Measurements from ENCODE around the gene PI4K2B.
"Not testable (repeated sequence)": the region's sequence is repeated elsewhere in the genome, so short reads cannot be mapped to it uniquely, and the experiment has no call there.

PI4K2B gene

GRCh38 chr4:25233737-25234389 is at the start of gene PI4K2B:
PI4K2B (plus strand) TSS chr4:25234033; CDS start chr4:25234164, 131 bp downstream.
- DNase-seq: peak; percentile 96

- DNase-seq: no peak
These were observed 49.8 kb upstream of the PI4K2B start for GRCh38 chr4:25184056-25184455.

- DNase-seq: no peak
These were observed 43.4 kb upstream of the PI4K2B start for GRCh38 chr4:25190407-25190806.

- no peak for DNase-seq
These were observed 35.1 kb upstream of the PI4K2B start for GRCh38 chr4:25198713-25199112.

- DNase-seq: no peak
These were observed 25.8 kb upstream of the PI4K2B start for GRCh38 chr4:25207997-25208396.

DNA sequence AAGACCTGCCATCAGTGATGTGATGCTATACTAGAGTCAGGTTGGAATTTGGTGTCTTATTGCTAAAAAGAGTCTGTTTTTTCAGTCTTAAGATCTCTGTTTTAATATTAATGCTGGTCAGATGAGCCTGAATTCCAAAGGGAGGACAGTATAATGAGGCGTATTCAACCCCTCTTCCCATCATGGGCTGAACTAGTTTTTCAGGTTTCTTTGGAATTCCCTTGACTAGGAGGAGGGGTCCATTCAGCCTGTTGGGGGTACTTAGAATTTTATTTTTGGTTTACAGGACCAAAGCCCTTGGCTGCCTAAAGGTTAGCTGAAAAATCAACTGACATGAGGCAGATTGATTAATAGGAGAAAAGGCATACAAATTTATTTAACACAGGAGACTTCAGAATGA is 24.1 kb upstream of the PI4K2B start:
- DNase-seq: no peak

- DNase-seq: no peak
These were observed 22.1 kb upstream of the PI4K2B start for GRCh38 chr4:25211721-25212120.

DNA sequence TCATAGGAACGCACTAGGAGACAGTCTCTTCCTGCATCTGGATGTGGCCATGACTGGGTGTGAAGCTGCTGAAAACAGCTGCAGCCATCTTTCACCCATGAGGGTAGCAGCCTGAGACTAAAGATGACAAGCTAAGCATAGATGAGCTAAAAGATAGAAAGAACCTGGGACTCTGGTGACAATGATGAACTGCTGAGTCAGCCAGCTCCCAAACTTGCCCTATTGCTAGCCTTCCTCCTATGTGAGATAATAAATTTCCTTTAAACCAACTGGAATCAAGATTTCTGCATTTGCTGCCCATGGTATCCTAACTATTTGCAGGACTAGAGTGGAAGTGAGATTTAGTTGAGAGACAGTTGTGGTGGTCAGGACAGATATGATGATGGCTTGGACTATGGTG is 21.0 kb upstream of the PI4K2B start:
- DNase-seq: no peak

DNA sequence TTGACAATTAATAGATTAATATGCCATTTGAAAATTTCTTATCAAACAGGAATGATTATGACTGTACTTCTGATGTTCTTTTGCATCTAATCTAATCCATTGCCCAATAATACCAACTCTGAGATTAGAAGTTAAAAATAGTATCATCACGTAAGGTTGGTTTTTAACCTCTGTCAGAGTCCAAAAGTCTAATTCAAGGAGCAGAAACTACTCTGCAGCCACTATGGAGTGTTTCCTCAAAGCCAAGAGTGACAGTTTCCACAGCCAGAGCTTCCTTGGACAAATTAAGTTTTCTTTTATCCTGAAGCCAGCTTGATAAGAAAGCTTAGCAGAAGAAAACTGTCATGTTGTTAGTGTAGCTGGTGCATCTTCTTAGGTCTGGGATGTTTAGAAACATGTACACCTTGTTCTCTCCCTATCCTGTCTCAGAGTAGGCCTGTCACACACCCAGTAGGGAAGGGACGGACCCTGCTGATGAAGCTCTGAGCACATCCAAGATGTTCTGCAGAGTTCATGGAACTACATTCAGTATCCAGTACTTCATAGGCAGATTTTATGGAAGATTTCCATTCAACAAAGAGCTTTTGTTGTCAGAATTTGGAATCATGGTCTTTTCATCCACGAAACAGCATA is 20.4 kb upstream of the PI4K2B start:
- no peak for DNase-seq

GRCh38 chr4:25214750-25215149 is 19.1 kb upstream of the PI4K2B start:
- DNase-seq: not testable (repeated sequence)

GRCh38 chr4:25215511-25215910 is 18.3 kb upstream of the PI4K2B start:
- DNase-seq: no peak

DNA sequence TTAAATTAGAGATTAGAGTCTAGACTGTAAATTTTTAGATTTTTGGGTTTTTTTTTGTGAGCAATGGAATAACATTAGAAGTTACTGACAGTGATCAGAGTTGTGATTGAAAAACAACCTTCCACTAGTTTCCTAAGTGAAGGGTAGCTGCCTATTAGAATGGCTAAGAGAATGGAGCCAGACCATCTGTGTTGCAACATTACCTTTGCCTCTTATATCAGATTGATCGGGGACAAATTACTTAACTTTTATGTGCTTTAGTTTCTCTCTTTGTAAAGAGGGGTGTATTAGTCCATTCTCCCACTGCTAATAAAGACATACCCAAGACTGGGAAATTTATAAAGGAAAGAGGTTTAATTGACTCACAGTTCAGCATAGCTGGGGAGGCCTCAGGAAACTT is 12.5 kb upstream of the PI4K2B start:
- DNase-seq: no peak

- no peak for DNase-seq
These were observed 9.9 kb upstream of the PI4K2B start for GRCh38 chr4:25223802-25224375.

GRCh38 chr4:25229804-25230203 is 4.0 kb upstream of the PI4K2B start:
- DNase-seq: no peak

DNA sequence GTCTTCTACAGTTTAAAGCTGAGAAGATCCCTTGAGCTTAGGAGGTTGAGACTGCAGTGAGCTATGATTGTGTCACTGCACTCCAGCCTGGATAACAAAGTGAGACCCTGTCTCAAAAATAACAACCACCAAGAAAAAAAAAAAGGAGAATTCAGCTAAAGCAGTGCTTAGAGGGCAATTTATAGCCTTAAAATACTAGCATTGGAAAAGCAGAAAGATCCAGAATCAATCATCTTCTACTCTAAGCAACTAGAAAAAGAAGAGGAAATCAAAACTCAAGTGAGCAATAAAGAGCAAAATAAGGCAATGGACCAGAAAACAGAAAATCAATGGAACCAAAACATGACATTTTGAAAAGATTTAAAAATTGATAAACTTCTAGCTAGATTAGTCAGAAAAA is 639 bp upstream of the PI4K2B start:
- DNase-seq: no peak

- DNase-seq: peak; percentile 72
These were observed 847 bp downstream of the PI4K2B start for GRCh38 chr4:25234390-25235370.

DNA sequence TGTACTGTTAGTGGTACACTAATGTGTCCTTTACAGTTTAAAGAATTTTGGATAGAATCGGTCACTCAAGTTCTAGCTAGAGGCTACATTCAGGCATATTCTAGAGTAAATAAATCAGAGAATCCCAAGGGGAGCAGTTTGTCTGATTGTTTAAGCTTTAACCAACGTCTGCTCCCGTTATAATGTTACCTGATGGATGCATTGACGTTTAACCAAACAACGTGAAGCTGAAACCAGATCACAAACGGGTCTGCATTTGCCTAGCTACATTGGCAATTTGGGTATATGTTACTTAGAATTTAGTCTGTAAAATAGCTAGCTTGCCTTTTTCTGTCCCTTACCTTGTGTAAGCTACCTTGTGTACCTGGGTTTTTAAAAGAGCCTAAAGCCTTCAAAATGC is 1.6 kb downstream of the PI4K2B start:
- DNase-seq: peak; percentile 4

- not testable (repeated sequence) for DNase-seq
These were observed 2.2 kb downstream of the PI4K2B start for GRCh38 chr4:25236030-25236429.

DNA sequence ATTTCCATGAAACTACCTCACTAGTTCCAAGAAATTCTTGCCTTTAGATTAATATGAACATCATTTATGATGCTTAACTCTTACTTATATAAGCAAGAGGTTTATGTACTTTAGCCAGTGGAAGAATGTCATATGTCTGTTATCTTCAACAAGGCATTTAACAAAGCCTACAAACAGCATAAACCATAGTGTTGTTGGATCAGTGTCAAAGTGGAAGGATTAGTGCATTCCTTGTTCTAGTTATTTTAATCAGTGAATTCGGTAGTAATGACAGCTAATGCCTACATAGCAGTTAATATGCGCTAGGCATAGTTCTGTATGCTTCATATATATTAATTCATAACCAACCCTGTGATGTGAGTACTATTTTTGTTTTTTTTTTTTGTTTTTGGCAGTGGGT is 3.1 kb downstream of the PI4K2B start:
- no peak for DNase-seq

GRCh38 chr4:25238052-25238451 is 4.2 kb downstream of the PI4K2B start:
- DNase-seq: no peak

DNA sequence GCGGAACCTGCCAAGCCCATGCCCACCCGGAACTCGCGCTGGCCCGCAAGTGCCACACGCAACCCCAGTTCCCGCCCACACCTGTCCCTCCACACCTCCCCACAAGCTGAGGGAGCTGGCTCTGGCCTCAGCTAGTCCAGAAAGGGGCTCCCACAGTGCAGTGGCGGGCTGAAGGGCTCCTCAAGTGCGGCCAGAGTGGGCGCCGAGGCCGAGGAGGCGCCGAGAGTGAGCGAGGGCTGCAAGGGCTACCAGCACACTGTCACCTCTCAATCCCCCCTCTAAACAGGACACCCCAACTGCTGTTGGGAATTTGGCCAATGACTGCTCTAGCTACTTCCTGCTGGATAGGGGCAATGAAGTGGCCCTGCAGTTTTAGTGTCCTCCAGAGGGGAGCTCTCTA is 5.7 kb downstream of the PI4K2B start:
- DNase-seq: not testable (repeated sequence)

GRCh38 chr4:25240754-25241210 is 6.9 kb downstream of the PI4K2B start:
- DNase-seq: not testable (repeated sequence)

- not testable (repeated sequence) for DNase-seq
These were observed 8.4 kb downstream of the PI4K2B start for GRCh38 chr4:25242195-25242594.
